Left ventricle myocardium inferior (tissue), 1 donor: Measurements from ENCODE around the gene METTL27. TPM values are rescaled to one million over a fixed set of nuclear protein-coding genes. Genes with fewer than 3 reads are reported as not detected.
"Not testable (repeated sequence)": the region's sequence is repeated elsewhere in the genome, so short reads cannot be mapped to it uniquely, and the experiment has no call there.

Experiments used
- DNase-seq: peaks from one replicate; pipeline ENCODE4 v3.0.0-alpha.2; 2020
- H3K27ac ChIP-seq: fragments of 200-600 bp; replicated peaks from 2 replicates; pipeline ENCODE4 v1.8.0; 2021
- H3K27me3 ChIP-seq: fragments of 200-600 bp; 2 replicates; pipeline ENCODE4 v1.8.0; 2021; ENCODE audit warnings: low read depth
- H3K36me3 ChIP-seq: fragments of 200-600 bp; 2 replicates; pipeline ENCODE4 v1.8.0; 2021
- H3K4me1 ChIP-seq: fragments of 200-600 bp; 2 replicates; pipeline ENCODE4 v1.8.0; 2021
- H3K4me3 ChIP-seq: fragments of 200-600 bp; 2 replicates; pipeline ENCODE4 v1.8.0; 2021; ENCODE audit warnings: mild to moderate bottlenecking, moderate library complexity
- H3K9me3 ChIP-seq: fragments of 200-600 bp; replicated peaks from 2 replicates; pipeline ENCODE4 v1.8.0; 2021
- CTCF ChIP-seq: fragments of 200-600 bp; IDR thresholded peaks from 2 replicates; pipeline ENCODE4 v1.8.0; 2021; ENCODE audit warnings: antibody characterized with exemption, mild to moderate bottlenecking, borderline replicate concordance
- intact Hi-C: fragments of 100-400 bp; cut with micrococcal nuclease; formaldehyde crosslinking; loops from one replicate; pipeline ENCODE4 v1.11.0; 2022
- total RNA-seq: library from RNA; stranded (reverse); fragmentation: NEBNext Ultra II Directional; extraction: Animal tissue kit (Norgen Biotek cat#: 25700); gene quantifications from one replicate; pipeline ENCODE4 v1.2.1, GENCODE V29; 2021
- donor health status: DM: no; HTN: yes; CAD: no; lungs with severe emphysema.

The METTL27 gene
- total RNA-seq, 1 donor from 2014 or later: 0.44 TPM

DNA sequence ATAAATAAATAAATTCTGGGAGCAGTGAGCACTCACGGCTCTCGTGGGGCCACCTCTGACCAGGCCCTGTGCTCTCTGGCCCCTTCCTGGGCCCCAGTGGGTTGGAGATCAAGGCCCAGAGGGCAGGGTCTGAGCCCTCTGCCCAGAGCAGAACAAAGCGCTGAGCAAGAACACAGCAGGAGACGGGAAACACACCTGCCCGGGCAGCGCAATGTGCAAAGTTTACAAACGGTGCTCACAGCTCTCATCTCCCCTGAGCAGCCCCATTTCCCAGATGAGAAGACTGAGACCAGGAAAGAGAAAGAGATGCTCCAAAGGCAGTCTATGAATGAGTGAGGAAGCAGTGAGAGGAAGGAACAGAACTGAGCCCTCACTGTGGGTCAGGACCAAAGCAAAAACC is 3.0 kb downstream of the METTL27 start:
- no peak for TF ChIP-seq CTCF

DNA sequence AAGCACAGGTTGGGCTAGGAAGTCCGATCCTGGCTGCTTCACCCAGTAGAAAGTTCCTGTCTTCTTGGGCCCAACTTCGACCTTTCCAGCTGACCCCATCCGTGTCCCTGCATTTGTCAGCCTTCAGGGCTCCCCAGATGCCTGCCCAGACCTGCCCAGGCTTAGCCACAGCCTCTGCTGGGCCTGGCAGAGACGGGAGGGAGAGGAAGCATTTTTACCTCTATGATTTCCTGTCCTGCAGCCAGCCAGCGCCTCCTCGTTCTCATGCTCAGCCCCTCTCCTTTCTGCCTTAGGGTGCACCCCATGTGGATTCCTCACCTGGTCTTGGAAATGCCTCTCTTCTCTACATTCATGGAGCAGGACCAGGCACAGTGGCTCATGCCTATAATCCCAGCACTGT is 3.7 kb downstream of the METTL27 start:
- intact Hi-C loops: no loop called here

More for the DNA sequence above, 3.0 kb downstream of the METTL27 start:
- H3K4me3 ChIP-seq: no peak overlapping the region
- intact Hi-C loops: no loop called here
- H3K9me3 ChIP-seq: no peaks in the 10 kb centered on the region
- H3K27ac ChIP-seq: no peak overlapping the region
- no peaks in the 10 kb centered on the region for H3K27me3 ChIP-seq
- H3K4me1 ChIP-seq: peaks cover 12% of the 10 kb centered on the region
- H3K36me3 ChIP-seq: no peaks in the 10 kb centered on the region
- no peak for DNase-seq

GRCh38 chr7:73837167-73837566 is 5.1 kb downstream of the METTL27 start:
- H3K36me3 ChIP-seq, H3K4me1 ChIP-seq, H3K4me3 ChIP-seq, H3K9me3 ChIP-seq, H3K27me3 ChIP-seq, intact Hi-C loops, DNase-seq, H3K27ac ChIP-seq: not testable (repeated sequence)

More for the DNA sequence above, 3.7 kb downstream of the METTL27 start:
- TF ChIP-seq CTCF: no peak
- no peaks in the 10 kb centered on the region for H3K27me3 ChIP-seq
- no peak for DNase-seq
- H3K4me3 ChIP-seq: no peak overlapping the region
- peaks cover 12% of the 10 kb centered on the region for H3K4me1 ChIP-seq
- no peak overlapping the region for H3K27ac ChIP-seq
- no peaks in the 10 kb centered on the region for H3K36me3 ChIP-seq
- no peaks in the 10 kb centered on the region for H3K9me3 ChIP-seq

GRCh38 chr7:73834626-73835191 is 7.6 kb downstream of the METTL27 start:
- no peak for DNase-seq
- H3K36me3 ChIP-seq: no peaks in the 10 kb centered on the region
- no peaks in the 10 kb centered on the region for H3K4me1 ChIP-seq
- intact Hi-C loops: no loop called here
- no peaks in the 10 kb centered on the region for H3K9me3 ChIP-seq
- peaks cover 35% of the 10 kb centered on the region for H3K27me3 ChIP-seq
- H3K4me3 ChIP-seq: no peak overlapping the region
- no peak overlapping the region for H3K27ac ChIP-seq
- no peak for TF ChIP-seq CTCF

DNA sequence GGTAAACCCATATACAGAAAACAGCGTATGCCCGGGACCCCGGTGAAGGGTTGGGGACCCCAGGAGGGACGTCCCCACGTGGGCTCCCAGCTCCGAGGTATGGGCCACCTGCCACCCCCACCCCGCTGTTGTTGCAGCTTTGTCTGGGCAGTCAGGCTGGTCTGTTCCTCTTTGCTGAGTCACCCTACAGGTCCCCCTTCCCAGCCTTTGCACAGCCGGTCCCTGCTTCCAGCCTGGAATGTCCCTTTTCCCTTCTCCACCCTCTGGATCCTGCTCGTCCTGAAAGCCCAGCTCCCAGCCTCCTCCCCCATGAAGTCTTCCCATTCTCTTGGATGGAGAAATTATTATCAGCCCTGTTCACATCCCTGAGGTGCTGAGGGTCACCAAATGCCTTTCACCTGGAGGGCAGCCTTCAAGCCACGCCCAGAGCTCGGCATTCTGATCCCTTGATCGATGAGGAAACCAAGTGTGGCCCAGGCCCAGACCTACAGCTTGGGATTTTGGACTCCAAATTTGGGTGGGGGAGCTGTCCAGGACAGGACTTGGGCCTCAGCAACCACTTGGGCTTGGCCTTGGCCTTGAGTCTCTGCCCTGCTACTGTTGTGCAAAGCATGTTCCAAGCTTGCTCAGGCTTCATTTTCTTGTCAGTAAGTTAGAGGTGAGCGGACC is 8.9 kb downstream of the METTL27 start:
- TF ChIP-seq CTCF: no peak
- intact Hi-C loops: no loop called here
- Histone ChIP-seq H3K27me3 (peaks cover 44% of the 10 kb centered on the region), H3K4me3 (no peak overlapping the region), H3K36me3 (no peaks in the 10 kb centered on the region), H3K27ac (no peak overlapping the region), H3K9me3 (no peaks in the 10 kb centered on the region), H3K4me1 (peaks cover 2% of the 10 kb centered on the region)
- no peak for DNase-seq

DNA sequence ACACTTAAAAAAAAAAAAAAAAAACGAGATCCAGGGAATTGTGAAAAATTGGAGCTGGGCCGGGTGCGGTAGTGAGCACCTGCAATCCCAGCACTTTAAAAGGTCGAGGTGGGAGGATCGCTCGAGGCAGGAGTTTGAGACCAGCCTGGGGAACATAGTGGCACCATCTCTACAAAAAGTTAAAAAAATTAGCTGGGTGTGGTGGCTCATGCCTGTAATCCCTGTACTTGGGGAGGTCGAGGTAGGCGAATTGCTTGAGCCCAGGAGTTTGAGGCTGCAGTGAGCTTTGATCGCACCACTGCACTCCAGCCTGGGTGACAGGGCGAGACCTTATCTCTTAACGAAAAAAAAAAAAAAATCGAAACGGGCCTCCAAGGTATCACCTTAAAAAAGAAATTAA is 9.5 kb downstream of the METTL27 start:
- Histone ChIP-seq H3K27me3 (peaks cover 44% of the 10 kb centered on the region), H3K4me1 (peaks cover 8% of the 10 kb centered on the region), H3K9me3 (no peaks in the 10 kb centered on the region), H3K4me3 (no peak overlapping the region), H3K36me3 (no peaks in the 10 kb centered on the region), H3K27ac (no peak overlapping the region)
- no peak for DNase-seq
- TF ChIP-seq CTCF: no peak
- intact Hi-C loops: no loop called here
